Progenitor cell of endocrine pancreas (in vitro differentiated cells): ENCODE data around the gene ABCB1. TPM values are rescaled to one million over a fixed set of nuclear protein-coding genes. Genes with fewer than 3 reads are reported as not detected.
"Not testable (repeated sequence)": the region's sequence is repeated elsewhere in the genome, so short reads cannot be mapped to it uniquely, and the experiment has no call there.

ENCODE experiments used
- DNase-seq: peaks from one replicate; pipeline ENCODE4 v3.0.0; 2021; ENCODE audit warnings: low spot score; ENCODE audit not compliant: unreplicated experiment
- H3K27ac Mint-ChIP-seq: 2 replicates; pipeline ENCODE4 v1.8.0; 2021; ENCODE audit warnings: mild to moderate bottlenecking, moderate library complexity, mixed read lengths
- H3K27me3 Mint-ChIP-seq: 2 replicates; pipeline ENCODE4 v1.8.0; 2021; ENCODE audit warnings: mixed read lengths
- H3K36me3 Mint-ChIP-seq: 2 replicates; pipeline ENCODE4 v1.8.0; 2022; ENCODE audit warnings: mixed read lengths; ENCODE audit not compliant: insufficient read depth
- H3K4me1 Mint-ChIP-seq: 2 replicates; pipeline ENCODE4 v1.8.0; 2021; ENCODE audit warnings: low read depth, mixed read lengths
- H3K4me3 Mint-ChIP-seq: 2 replicates; pipeline ENCODE4 v1.8.0; 2021; ENCODE audit warnings: low read depth, mild to moderate bottlenecking, moderate library complexity, mixed read lengths
- H3K9me3 Mint-ChIP-seq: 2 replicates; pipeline ENCODE4 v1.8.0; 2021; ENCODE audit warnings: low read depth, mixed read lengths
- total RNA-seq: library from RNA; stranded (reverse); gene quantifications from 2 replicates; pipeline ENCODE4 v1.2.1, GENCODE V29; 2021
- TF ChIP-seq, protein P1 (sequence below): fragments of 200-600 bp; sonication (generic); IDR thresholded peaks from one replicate; pipeline ENCODE4 v1.5.0; 2021; ENCODE audit warnings: antibody characterized with exemption, mild to moderate bottlenecking; ENCODE audit not compliant: unreplicated experiment

The ABCB1 gene
- total RNA-seq, 1 donor from 2014 or later: 0.48 TPM

DNA sequence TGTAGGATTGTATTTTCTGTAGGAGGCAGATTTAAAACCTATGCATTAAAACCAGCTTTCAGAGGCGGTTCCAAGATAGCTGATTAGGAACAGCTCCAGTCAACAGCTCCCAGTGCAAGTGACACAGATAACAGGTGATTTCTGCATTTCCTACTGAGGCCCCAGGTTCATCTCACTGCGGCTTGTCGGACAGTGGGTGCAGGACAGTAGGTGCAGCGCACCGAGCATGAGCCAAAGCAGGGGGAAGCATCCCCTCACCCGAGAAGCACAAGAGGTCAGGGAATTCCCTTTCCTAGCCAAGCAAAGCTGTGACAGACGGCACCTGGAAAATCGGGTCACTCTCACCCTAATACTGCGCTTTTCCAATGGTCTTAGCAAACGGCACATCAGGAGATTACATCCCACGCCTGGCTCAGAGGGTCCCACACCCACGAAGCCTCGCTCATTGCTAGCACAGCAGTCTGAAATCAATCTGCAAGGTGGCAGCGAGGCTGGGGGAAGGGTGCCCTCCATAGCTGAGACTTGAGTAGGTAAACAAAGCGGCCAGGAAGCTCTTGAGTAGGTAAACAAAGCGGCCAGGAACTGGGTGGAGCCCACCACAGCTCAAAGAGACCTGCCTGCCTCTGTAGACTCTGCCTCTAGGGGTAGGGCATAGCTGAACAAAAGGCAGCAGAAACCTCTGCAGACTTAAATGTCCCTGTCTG lies 135.7 kb downstream of the ABCB1 start:
- TF ChIP-seq, protein P1, sequence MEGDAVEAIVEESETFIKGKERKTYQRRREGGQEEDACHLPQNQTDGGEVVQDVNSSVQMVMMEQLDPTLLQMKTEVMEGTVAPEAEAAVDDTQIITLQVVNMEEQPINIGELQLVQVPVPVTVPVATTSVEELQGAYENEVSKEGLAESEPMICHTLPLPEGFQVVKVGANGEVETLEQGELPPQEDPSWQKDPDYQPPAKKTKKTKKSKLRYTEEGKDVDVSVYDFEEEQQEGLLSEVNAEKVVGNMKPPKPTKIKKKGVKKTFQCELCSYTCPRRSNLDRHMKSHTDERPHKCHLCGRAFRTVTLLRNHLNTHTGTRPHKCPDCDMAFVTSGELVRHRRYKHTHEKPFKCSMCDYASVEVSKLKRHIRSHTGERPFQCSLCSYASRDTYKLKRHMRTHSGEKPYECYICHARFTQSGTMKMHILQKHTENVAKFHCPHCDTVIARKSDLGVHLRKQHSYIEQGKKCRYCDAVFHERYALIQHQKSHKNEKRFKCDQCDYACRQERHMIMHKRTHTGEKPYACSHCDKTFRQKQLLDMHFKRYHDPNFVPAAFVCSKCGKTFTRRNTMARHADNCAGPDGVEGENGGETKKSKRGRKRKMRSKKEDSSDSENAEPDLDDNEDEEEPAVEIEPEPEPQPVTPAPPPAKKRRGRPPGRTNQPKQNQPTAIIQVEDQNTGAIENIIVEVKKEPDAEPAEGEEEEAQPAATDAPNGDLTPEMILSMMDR: peak; percentile 7
- H3K9me3 Mint-ChIP-seq: peaks cover 23% of the 10 kb centered on the region
- peak overlapping the region; percentile 74 for H3K27ac Mint-ChIP-seq
- not testable (repeated sequence) for H3K27me3 Mint-ChIP-seq, H3K4me1 Mint-ChIP-seq
- DNase-seq: peak; percentile 20
- H3K4me3 Mint-ChIP-seq: peak overlapping the region; percentile 63
- peaks cover 13% of the 10 kb centered on the region for H3K36me3 Mint-ChIP-seq

DNA sequence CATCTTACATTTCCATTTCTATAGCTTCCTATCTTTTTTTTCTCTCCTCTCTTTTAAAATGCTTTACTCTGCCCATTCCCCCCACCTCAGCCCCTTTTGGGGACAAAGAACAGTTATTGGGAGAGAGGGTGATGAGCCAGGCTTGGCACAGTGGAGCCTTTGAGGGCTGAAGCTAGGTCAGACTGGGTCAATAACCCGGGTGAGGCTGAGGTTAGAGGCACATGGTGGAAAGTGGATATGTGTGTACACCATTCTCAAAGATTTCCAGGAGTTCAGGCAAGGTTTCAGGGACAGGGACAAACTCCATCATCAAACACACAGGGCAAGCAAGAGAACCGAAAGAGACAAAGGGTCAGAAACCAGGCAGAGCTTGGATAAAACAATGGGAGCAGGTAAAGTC lies 136.7 kb downstream of the ABCB1 start:
- Mint-ChIP-seq H3K36me3 (peaks cover 13% of the 10 kb centered on the region), H3K4me3 (no peak overlapping the region), H3K27me3 (no peaks in the 10 kb centered on the region), H3K9me3 (peaks cover 23% of the 10 kb centered on the region), H3K4me1 (peaks cover 8% of the 10 kb centered on the region), H3K27ac (no peak overlapping the region)
- no peak for DNase-seq
- TF ChIP-seq, protein P1: no peak

DNA sequence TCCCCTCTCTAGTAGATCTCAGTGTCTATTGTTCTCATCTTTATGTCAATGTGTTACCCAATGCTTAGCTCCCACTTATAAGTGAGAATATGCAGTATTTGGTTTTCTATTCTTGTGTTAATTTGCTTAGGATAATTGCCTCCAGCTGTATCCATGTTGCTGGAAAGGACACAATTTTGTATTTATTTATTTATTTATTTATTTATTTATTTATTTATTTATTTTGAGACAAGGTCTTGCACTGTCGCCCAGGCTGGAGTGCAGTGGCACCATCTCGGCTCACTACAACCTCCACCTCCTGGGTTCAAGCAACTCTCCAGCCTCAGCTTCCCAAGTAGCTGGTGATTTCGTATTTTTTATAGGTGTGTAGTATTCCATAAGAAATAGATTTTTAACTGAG lies 140.2 kb downstream of the ABCB1 start:
- not testable (repeated sequence) for H3K9me3 Mint-ChIP-seq

DNA sequence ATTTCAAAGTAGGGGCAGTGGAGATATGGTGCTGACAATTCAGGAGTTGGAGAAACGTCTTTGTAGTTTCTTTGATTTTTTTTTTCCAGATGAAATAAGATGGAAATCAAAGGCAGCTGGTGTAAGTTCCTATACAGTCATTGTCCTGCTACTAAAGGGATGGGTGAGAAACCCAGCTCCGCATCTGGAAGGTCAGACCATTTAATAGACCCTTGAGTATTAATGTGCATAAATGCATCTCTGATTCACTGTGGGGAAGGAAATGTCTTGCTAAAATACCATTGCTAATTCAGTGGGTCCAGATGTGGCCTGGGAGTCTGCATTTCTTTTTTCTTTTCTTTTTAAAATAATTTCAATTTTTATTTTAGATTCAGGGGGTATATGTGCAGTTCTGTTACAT lies 140.7 kb downstream of the ABCB1 start:
- TF ChIP-seq, protein P1: no peak
- no peaks in the 10 kb centered on the region for H3K27me3 Mint-ChIP-seq
- DNase-seq: no peak
- no peaks in the 10 kb centered on the region for H3K9me3 Mint-ChIP-seq
- H3K4me1 Mint-ChIP-seq: peaks cover 17% of the 10 kb centered on the region
- no peak overlapping the region for H3K27ac Mint-ChIP-seq
- no peak overlapping the region for H3K4me3 Mint-ChIP-seq
- H3K36me3 Mint-ChIP-seq: no peaks in the 10 kb centered on the region

More for the DNA sequence above, 140.2 kb downstream of the ABCB1 start:
- not testable (repeated sequence) for H3K27ac Mint-ChIP-seq, H3K27me3 Mint-ChIP-seq, H3K36me3 Mint-ChIP-seq, H3K4me3 Mint-ChIP-seq, DNase-seq
- peaks cover 20% of the 10 kb centered on the region for H3K4me1 Mint-ChIP-seq

DNA sequence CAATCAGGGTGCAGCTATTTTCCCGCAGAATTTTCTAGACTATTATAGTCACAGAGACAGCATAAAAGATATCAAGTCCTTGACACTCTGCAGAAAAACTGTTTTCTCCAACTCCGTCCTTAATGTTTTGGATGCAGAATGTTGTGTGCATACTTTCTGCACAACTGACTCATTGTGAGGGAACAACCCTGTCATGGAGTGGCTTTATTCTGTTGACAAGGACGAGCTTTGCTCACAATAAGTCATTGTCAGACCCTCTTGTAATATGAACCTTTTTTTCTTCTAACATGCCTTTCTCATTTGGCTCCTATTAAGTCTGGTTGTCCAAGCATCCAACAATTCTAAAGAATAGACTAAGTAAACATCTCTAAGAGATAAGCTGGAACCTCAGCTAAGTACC lies 142.5 kb downstream of the ABCB1 start:
- H3K4me1 Mint-ChIP-seq: peaks cover 12% of the 10 kb centered on the region
- no peaks in the 10 kb centered on the region for H3K36me3 Mint-ChIP-seq
- TF ChIP-seq, protein P1: no peak
- H3K4me3 Mint-ChIP-seq: no peak overlapping the region
- no peaks in the 10 kb centered on the region for H3K9me3 Mint-ChIP-seq
- no peak for DNase-seq
- no peaks in the 10 kb centered on the region for H3K27me3 Mint-ChIP-seq
- no peak overlapping the region for H3K27ac Mint-ChIP-seq

DNA sequence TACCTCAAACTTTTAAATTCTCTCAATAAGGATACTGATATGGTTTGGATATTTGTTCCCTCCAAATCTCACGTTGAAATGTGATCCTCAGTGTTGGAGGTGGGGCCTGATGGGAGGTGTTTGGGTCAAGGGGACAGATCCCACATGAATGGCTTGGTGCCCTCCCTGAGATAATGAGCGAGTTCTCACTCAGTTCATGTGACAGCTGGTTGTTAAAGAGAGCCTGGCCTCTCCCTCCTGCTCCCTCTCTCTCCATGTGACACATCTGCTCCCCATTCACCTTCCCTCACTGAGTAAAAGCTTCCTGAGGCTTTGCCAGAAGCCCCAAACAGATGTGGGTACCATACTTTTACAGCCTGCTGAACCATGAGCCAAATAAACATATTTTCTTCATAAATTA lies 144.4 kb downstream of the ABCB1 start:
- H3K4me1 Mint-ChIP-seq: peaks cover 12% of the 10 kb centered on the region
- TF ChIP-seq, protein P1: no peak
- DNase-seq: no peak
- H3K36me3 Mint-ChIP-seq: no peaks in the 10 kb centered on the region
- H3K27me3 Mint-ChIP-seq: no peaks in the 10 kb centered on the region
- H3K4me3 Mint-ChIP-seq: no peak overlapping the region
- no peaks in the 10 kb centered on the region for H3K9me3 Mint-ChIP-seq
- H3K27ac Mint-ChIP-seq: peak overlapping the region; percentile 35
